ENCODE data around the gene MLEC.
A peak's percentile ranks its signal among the peaks of the same experiment; 100 is the strongest.

Gene MLEC, protein sequence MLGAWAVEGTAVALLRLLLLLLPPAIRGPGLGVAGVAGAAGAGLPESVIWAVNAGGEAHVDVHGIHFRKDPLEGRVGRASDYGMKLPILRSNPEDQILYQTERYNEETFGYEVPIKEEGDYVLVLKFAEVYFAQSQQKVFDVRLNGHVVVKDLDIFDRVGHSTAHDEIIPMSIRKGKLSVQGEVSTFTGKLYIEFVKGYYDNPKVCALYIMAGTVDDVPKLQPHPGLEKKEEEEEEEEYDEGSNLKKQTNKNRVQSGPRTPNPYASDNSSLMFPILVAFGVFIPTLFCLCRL

GRCh38 chr12:120686690-120687577 lies at the start of gene MLEC:
MLEC (plus strand) TSS chr12:120687149; CDS start chr12:120687297, 148 bp downstream.
- peak; percentile 98 to 99 (median 99) for DNase-seq

DNA sequence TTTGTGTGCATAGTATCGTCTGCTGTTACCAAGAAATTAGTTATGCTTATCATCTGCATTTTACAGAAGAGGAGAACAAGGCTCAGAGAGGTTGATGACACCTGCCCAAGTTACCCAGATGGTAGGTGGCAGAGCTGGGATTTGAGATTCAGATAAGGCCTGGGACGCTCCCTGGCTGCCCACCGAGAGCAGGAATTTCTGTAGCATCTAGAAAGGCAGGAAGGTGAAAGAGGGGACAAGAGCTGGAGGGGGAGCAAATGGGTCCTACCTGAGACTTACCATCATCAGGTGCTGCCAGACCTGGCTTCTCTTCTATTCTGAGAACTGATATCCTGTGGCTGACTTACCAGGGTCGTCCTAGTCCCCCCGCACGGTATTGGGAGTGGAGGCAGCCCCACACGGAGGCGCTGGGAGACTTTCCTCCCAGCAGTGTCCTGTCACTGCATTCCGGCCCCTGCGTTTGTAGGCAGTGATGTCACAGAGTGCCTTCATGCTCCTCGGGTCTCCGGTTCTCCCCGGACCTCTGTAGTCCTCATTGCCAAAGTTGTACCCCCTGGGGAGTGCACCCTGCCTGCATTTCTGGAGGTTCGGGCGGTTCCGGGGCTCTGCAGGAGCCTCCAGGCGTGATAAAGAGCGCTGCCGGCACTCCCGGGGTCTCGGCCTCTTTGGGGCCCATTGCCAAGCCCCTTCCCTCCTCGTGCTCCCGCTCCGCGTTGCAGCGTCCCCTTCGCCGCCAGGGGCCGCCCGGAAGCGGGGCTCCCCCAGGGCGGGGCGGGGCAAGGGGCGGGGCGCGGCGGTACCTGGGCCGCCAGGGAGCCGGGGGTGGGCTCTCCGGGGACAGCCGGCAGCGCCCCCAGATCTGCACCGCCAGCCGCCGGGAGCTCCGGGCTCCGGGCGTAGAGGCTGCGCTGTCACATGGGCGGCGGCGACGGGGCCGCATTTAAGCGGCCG lies 46.9 kb upstream of the MLEC start, which contains the start of gene CABP1:
Gene CABP1, plus strand, starts transcription at position 856 of the 951 bp plus-strand sequence. Its CDS starts 60 bp downstream, at position 916.
- peak in 2 of 3 donors; percentile 32 to 62 for DNase-seq

- DNase-seq: peak; percentile 68 to 86 (median 77)
These were observed 45.8 kb upstream of the MLEC start for GRCh38 chr12:120640861-120641833.

- DNase-seq: no peak
These were observed 44.8 kb upstream of the MLEC start for GRCh38 chr12:120642121-120642520.

DNA sequence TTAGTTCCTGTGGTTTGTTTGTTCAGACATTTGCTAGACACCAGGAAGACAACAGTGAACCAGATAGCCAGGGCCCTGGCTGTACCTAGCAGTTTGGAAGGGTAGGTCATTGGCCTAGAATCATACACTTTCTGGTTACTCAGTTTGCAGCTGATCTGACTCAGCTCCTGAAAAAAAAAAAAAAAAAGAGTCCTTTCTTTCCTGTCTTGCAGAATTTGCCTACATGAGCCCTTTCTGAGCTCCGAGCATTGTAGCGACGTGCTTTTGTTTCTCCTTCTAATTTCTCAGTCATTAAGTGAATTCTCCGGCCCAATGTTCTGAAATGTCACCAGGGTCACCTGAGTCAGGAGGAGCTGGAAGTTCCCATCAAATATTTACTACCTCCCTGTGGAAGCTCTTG lies 44.1 kb upstream of the MLEC start:
- DNase-seq: no peak

GRCh38 chr12:120643574-120643973 lies 43.4 kb upstream of the MLEC start:
- no peak for DNase-seq

- DNase-seq: no peak
These were observed 40.9 kb upstream of the MLEC start for GRCh38 chr12:120646044-120646443.

GRCh38 chr12:120647375-120647755 lies 39.6 kb upstream of the MLEC start:
- no peak for DNase-seq

- peak in 1 of 3 donors; percentile 43 for DNase-seq
These were observed 37.3 kb upstream of the MLEC start for GRCh38 chr12:120649442-120650232.

DNA sequence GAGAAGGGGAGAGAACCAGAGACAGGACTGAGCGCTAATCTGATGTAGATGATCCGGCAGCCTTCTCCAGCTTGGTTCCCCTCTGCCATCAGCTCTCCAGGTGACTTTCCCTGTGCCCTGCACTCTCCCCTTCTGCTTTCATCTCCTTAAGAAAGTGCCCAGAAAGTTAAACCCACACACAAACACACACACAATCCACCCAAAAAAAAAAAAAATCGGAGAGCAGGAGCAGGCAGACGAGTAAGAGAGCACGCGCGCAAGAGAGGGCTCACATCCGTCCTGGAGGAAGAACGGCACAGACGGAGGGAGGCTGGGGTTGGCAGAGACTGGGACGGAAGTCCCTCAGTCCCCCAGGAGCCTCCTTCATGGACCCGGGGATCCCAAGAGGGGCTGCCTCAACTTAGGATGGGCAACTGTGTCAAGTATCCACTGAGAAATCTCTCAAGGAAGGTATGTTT lies 36.7 kb upstream of the MLEC start:
- no peak for DNase-seq

GRCh38 chr12:120651821-120652220 lies 35.1 kb upstream of the MLEC start:
- peak; percentile 31 to 75 (median 59) for DNase-seq

DNA sequence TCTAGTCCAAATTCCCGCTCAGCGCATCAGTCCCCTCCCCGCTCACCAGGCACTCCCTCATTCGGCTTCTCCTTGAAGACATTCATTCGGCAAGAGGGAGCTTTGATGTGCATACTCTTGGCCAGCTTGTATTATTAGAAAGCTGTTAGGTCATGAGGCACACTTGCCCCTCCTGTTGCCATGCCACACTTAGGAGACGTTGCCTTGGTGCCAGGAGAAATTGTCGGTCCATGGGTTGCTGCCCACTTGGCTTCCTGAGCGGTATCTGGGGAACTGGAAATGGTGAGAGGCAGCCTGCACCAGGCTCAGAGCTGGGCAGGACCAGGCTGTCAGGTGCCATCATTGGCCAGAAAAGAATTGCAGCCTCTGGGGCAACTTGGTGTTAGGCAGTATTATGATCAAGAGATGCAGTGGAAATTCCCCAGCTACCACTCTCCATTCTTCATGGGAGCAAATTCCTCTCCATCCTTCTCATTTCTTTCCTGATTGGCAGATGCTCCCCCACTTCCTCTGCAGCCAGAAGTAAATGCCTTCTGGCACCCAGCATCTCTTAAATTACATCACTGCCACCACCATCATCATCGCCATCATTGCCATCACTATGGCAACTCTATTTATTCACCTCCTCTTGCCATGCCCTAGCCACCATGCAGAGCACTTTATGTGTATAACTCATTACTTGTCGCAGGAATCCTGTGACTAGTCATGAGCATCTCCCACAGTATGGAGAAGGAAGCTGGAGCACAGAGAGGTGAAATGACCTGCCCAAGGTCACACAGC lies 34.1 kb upstream of the MLEC start:
- DNase-seq: no peak

DNA sequence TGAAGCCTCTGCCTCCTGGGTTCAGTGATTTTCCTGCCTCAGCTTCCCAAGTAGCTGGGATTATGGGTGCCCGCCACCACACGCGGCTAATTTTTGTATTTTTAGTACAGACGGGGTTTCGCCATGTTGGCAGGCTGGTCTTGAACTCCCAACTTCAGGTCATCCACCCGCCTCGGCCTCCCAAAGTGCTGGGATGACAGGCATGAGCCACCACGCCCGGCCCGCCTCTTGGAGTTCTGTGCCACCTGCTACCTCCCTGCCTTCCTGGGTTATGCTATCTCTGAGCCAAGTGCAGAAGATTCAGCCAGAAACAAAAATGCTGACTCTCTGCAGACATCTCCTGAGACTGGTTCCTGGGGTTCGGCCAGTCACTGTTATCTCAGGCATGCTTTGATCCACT lies 33.3 kb upstream of the MLEC start:
- DNase-seq: no peak

GRCh38 chr12:120654656-120655055 lies 32.3 kb upstream of the MLEC start:
- DNase-seq: no peak

DNA sequence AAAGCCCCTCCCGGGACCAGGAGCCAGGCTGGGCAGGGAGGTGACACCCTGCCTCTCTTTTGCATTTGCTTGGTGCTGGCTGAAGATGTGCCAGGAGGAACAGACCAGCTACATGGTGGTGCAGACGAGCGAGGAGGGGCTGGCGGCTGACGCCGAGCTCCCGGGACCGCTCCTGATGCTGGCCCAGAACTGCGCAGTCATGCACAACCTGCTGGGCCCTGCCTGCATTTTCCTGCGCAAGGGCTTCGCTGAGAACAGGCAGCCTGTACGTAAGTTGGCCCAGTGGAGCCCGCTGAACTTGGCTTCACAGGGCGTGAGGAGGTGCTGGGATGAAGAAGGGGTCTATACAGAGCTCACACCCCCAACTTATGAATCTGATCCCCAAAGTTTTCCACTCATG lies 30.9 kb upstream of the MLEC start:
- no peak for DNase-seq

DNA sequence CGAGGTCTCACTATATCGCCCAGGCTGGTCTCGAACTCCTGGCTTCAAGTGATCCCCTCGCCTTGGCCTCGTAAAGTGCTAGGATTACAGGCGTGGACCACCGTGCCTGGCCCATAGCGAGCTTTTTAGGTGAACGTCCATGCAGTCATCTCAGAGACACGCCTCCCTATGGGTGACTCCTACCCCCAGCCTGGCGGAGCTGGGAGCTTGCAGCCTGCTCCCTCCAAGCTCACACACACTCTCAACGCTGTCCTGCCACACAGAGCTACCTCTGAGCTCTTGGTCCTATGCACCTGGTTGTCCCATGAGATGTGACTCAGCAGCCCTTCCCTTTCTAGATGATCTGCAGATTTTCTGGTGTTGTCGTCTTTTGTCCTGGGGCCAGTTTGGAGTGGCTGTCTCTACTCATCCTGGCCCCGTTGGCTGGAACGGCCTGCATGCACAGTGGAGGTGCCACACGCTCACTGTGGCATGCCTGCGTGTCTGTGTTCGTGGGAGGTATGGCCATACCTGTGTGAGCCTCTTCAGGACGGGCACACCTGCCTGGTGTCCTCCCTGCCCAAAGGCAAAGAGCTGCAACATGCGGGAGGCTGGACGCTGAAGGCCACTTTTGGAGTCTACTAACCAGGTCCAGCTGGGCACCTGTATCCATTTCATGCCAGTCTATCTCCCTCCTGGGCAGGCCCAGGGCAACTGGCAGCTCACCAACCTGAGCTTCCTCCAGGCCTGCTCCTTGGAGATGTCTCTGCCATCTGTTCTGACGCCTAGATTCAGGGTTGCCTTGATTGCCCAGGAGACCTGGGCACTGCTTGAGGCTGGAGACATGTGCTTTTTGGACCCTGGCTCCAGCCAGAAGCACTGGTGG lies 28.4 kb upstream of the MLEC start:
- no peak for DNase-seq

DNA sequence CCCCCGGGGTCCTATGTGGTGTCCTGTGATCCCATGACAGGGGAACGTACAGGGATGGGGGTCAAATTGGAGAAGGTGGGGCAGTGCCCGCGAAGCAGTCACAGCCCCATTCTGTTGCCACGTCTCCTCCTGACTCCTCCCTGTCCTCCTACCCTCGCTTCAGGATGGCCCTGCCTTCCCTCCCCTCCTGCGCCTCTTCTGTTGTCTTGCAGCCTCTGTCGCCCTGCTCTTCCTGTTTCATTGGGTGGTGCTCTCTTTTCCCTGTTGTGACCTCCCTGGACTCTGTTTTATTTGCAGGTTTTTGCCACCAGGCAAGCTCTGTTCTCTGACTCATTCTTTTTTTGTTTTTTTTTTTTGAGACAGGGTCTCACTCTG lies 27.8 kb upstream of the MLEC start:
- DNase-seq: no peak

DNA sequence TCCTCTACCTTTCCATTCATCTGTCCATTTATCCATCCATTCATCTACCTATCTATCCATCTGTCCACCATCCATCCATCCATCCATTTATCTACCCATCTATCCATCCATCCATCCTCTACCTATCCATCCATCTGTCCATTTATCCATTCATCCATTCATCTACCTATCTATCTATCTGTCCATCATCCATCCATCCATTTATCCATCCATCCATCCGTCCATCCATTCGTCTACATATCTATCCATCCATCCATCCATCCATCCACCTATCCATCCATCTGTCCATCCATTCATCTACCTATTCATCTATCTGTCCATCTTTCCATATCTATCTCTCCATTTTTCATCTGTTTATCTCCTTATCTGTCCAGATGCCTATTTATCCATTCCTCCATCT lies 25.5 kb upstream of the MLEC start:
- DNase-seq: no peak

GRCh38 chr12:120662879-120663278 lies 24.1 kb upstream of the MLEC start:
- peak in 1 of 3 donors; percentile 33 for DNase-seq

Data from suppressor macrophage treated with lipopolysaccharide for 1 hour (primary cell).